Activated B cell treated with CpG ODN at 0.5 μM for 24 hours (primary cell): Measurements from ENCODE around the gene ARHGEF9. TPM values are rescaled to one million over a fixed set of nuclear protein-coding genes. Genes with fewer than 3 reads are reported as not detected.

ENCODE experiments used
- ATAC-seq: fragments of 200-7000 bp; cut with Tn5 transposase; one replicate; pipeline ENCODE4 v1.10.0; 2021; ENCODE audit warnings: low read depth, mild to moderate bottlenecking, moderate library complexity
- CTCF ChIA-PET: fragments of 350-600 bp; sonication (Branson Sonifier 250); formaldehyde crosslinking; loops from one replicate; lab custom pipeline; 2021; ENCODE audit warnings: antibody characterized with exemption; lab: Charles Lee
- POLR2A ChIA-PET: fragments of 350-600 bp; sonication (Branson Sonifier 250); formaldehyde crosslinking; loops from one replicate; lab custom pipeline; 2021; ENCODE audit warnings: antibody characterized with exemption; lab: Charles Lee
- DNase-seq: peaks from one replicate; pipeline ENCODE4 v3.0.0; 2022
- H3K27ac Mint-ChIP-seq: one replicate; pipeline ENCODE4 v1.8.0; 2020; ENCODE audit warnings: mixed read lengths
- H3K27me3 Mint-ChIP-seq: one replicate; pipeline ENCODE4 v1.8.0; 2021; ENCODE audit warnings: mixed read lengths
- H3K36me3 Mint-ChIP-seq: one replicate; pipeline ENCODE4 v1.8.0; 2021; ENCODE audit warnings: low read depth, mixed read lengths
- H3K4me1 Mint-ChIP-seq: one replicate; pipeline ENCODE4 v1.8.0; 2021; ENCODE audit warnings: mixed read lengths
- H3K4me3 Mint-ChIP-seq: one replicate; pipeline ENCODE4 v1.8.0; 2020; ENCODE audit warnings: mild to moderate bottlenecking, mixed read lengths
- H3K9me3 Mint-ChIP-seq: one replicate; pipeline ENCODE4 v1.8.0; 2020; ENCODE audit warnings: mixed read lengths
- intact Hi-C: fragments of 100-400 bp; cut with micrococcal nuclease; formaldehyde crosslinking; loops from one replicate; pipeline ENCODE4 v1.15.1; 2024
- total RNA-seq: library from RNA; stranded (reverse); gene quantifications from 2 replicates; pipeline ENCODE4 v1.2.3, GENCODE V29; 2022
- TF ChIP-seq, protein P1 (sequence below): fragments of 200-600 bp; IDR thresholded peaks from one replicate; pipeline ENCODE4 v1.8.0; 2022; ENCODE audit warnings: antibody characterized with exemption, mild to moderate bottlenecking

The ARHGEF9 gene
- total RNA-seq, 1 donor from 2014 or later: 25.1 TPM

DNA sequence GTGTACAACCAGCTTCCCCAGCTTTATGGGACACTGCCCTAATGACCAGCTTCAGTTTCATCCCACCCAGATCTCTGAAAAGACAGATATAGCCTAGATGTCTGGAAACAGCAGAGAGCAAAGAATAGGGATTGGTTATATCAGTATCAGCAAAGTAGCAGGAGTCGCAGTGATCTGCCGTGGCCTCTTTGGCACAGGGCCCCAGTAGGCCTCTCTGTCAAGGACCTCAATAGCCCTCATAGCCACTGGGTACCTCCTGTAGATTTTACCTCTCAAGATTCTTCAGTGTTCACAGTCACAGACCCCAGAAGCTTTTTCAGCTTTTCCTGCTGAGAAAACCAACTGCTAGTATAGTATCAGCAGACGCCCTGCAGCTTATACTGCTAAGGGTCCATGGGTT is 104.6 kb downstream of the ARHGEF9 start:
- H3K27ac Mint-ChIP-seq: no peak overlapping the region
- POLR2A ChIA-PET: no interaction called here
- peaks cover 42% of the 10 kb centered on the region for H3K36me3 Mint-ChIP-seq
- H3K4me3 Mint-ChIP-seq: no peak overlapping the region
- TF ChIP-seq, protein P1, sequence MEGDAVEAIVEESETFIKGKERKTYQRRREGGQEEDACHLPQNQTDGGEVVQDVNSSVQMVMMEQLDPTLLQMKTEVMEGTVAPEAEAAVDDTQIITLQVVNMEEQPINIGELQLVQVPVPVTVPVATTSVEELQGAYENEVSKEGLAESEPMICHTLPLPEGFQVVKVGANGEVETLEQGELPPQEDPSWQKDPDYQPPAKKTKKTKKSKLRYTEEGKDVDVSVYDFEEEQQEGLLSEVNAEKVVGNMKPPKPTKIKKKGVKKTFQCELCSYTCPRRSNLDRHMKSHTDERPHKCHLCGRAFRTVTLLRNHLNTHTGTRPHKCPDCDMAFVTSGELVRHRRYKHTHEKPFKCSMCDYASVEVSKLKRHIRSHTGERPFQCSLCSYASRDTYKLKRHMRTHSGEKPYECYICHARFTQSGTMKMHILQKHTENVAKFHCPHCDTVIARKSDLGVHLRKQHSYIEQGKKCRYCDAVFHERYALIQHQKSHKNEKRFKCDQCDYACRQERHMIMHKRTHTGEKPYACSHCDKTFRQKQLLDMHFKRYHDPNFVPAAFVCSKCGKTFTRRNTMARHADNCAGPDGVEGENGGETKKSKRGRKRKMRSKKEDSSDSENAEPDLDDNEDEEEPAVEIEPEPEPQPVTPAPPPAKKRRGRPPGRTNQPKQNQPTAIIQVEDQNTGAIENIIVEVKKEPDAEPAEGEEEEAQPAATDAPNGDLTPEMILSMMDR: no peak
- peaks cover 3% of the 10 kb centered on the region for H3K9me3 Mint-ChIP-seq
- no peak for DNase-seq
- CTCF ChIA-PET: no interaction called here
- ATAC-seq: no peak
- no peaks in the 10 kb centered on the region for H3K4me1 Mint-ChIP-seq
- intact Hi-C loops: no loop called here
- H3K27me3 Mint-ChIP-seq: no peaks in the 10 kb centered on the region

DNA sequence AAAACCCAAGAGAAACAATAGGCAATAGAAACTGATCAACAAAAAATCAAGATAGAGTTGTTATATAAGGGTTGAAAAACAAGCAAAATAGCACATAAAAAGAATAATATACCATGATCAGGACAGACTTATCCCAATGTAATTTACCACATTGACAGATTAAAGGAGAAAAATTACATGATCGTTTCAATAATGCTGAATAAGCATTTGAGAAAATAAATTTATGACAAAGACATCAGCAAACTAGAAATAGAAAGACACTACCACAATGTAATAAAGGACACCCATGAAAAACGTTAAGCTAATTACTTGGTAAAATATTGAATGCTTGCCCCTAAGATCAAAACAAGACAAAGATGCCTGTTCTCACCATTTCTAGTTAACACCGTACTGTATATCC is 105.6 kb downstream of the ARHGEF9 start:
- ATAC-seq (no peak), DNase-seq (no peak)
- Mint-ChIP-seq H3K4me3 (no peak overlapping the region), H3K27me3 (no peaks in the 10 kb centered on the region), H3K27ac (no peak overlapping the region), H3K9me3 (peaks cover 3% of the 10 kb centered on the region), H3K36me3 (peaks cover 49% of the 10 kb centered on the region), H3K4me1 (no peaks in the 10 kb centered on the region)
- POLR2A ChIA-PET: no interaction called here
- CTCF ChIA-PET: no interaction called here
- TF ChIP-seq, protein P1: no peak
- intact Hi-C loops: no loop called here

DNA sequence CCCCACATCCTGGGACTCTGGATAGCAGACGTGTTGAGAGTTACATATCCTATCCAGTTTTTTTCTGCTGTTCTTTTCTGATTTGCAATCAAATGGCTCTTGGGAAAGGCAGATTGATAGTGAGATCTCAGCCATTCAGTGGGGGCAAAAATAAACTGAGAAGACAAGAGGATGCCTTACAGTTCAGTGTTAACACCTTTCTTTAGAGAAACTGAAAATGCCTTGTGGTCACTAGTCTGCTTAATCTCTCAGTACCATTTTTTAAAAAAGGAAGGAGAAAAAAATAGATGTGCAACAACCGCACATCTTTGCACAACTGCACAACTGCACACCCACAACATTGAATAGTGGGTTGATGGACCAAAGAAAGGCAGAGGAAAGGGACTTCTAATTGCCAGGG is 109.3 kb downstream of the ARHGEF9 start:
- ATAC-seq (no peak), DNase-seq (no peak)
- no peaks in the 10 kb centered on the region for H3K9me3 Mint-ChIP-seq
- H3K4me1 Mint-ChIP-seq: no peaks in the 10 kb centered on the region
- intact Hi-C loops: no loop called here
- TF ChIP-seq, protein P1: no peak
- ChIA-PET POLR2A (no interaction called here), CTCF (no interaction called here)
- H3K4me3 Mint-ChIP-seq: no peak overlapping the region
- no peaks in the 10 kb centered on the region for H3K27me3 Mint-ChIP-seq
- H3K36me3 Mint-ChIP-seq: peaks cover 54% of the 10 kb centered on the region
- H3K27ac Mint-ChIP-seq: no peak overlapping the region

- H3K27me3 Mint-ChIP-seq: no peaks in the 10 kb centered on the region
- TF ChIP-seq, protein P1: no peak
- DNase-seq (no peak), ATAC-seq (no peak)
- H3K9me3 Mint-ChIP-seq: no peaks in the 10 kb centered on the region
- intact Hi-C loops: no loop called here
- ChIA-PET CTCF (no interaction called here), POLR2A (no interaction called here)
- H3K27ac Mint-ChIP-seq: no peak overlapping the region
- peaks cover 60% of the 10 kb centered on the region for H3K36me3 Mint-ChIP-seq
- no peak overlapping the region for H3K4me3 Mint-ChIP-seq
- no peaks in the 10 kb centered on the region for H3K4me1 Mint-ChIP-seq
Observed at GRCh38 chrX:63673896-63674295, 111.1 kb downstream of the ARHGEF9 start.

DNA sequence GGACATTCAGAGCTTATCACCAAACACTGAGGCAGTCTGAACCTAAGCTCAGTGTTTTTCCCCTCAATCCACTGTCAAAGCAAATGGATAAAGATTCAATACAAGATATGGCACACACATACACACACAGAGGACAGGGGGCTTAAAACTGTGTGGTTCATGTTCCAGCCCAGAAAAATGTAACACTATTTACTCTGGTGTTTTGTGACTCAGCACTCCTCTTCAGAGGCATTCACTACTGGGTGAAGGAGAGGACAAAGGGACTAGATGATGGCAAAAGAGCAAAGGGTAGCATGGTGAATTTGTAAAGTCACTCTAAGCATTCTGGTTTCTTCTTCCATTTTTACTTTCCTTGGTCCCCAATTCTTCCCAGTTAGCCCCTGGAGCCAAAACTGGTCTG is 120.3 kb downstream of the ARHGEF9 start:
- H3K4me1 Mint-ChIP-seq: no peaks in the 10 kb centered on the region
- TF ChIP-seq, protein P1: no peak
- no peaks in the 10 kb centered on the region for H3K9me3 Mint-ChIP-seq
- H3K36me3 Mint-ChIP-seq: peaks cover 58% of the 10 kb centered on the region
- DNase-seq (no peak), ATAC-seq (no peak)
- ChIA-PET POLR2A (no interaction called here), CTCF (no interaction called here)
- H3K27me3 Mint-ChIP-seq: no peaks in the 10 kb centered on the region
- H3K4me3 Mint-ChIP-seq: no peak overlapping the region
- no peak overlapping the region for H3K27ac Mint-ChIP-seq
- intact Hi-C loops: no loop called here
